Bronchial epithelial cell (primary cell): ENCODE measurements around the gene IZUMO4. TPM values are rescaled to one million over a fixed set of nuclear protein-coding genes. Genes with fewer than 3 reads are reported as not detected.
A peak's percentile ranks its signal among the peaks of the same experiment; 100 is the strongest.
"Not testable (repeated sequence)": the region's sequence is repeated elsewhere in the genome, so short reads cannot be mapped to it uniquely, and the experiment has no call there.

Experiments
- DNase-seq: peaks from one replicate; pipeline ENCODE4 v3.0.0-alpha.2; 2010; ENCODE audit warnings: low read depth
- FAIRE-seq: peaks from 2 replicates; lab custom pipeline; 2011; peaks lifted over from hg19 to GRCh38; lab: Jason Lieb, UNC
- H3K27me3 ChIP-seq: 2 replicates; pipeline ENCODE4 v1.5.1; 2011; ENCODE audit warnings: low read length; ENCODE audit not compliant: control insufficient read depth, insufficient read depth
- H3K36me3 ChIP-seq: 2 replicates; pipeline ENCODE4 v1.5.1; 2011; ENCODE audit warnings: low read length; ENCODE audit not compliant: control insufficient read depth, insufficient read depth
- H3K4me3 ChIP-seq: 2 replicates; pipeline ENCODE4 v1.5.1; 2011; ENCODE audit warnings: mild to moderate bottlenecking, low read depth, low read length, control low read depth
- total RNA-seq: library from RNA; depleted of rRNA; stranded (reverse); fragments of >200 nt; gene quantifications from 2 replicates; pipeline ENCODE4 v1.2.1, GENCODE V29; 2014
- TF ChIP-seq, protein P1 (sequence below): IDR thresholded peaks from 2 replicates; pipeline ENCODE4 v1.5.1; 2011; ENCODE audit warnings: mild to moderate bottlenecking, moderate library complexity, low read length, control low read depth, inconsistent platforms; ENCODE audit not compliant: insufficient read depth, severe bottlenecking

Gene IZUMO4
- total RNA-seq, 1 donor from 2014 or later: 3.7 TPM

DNA sequence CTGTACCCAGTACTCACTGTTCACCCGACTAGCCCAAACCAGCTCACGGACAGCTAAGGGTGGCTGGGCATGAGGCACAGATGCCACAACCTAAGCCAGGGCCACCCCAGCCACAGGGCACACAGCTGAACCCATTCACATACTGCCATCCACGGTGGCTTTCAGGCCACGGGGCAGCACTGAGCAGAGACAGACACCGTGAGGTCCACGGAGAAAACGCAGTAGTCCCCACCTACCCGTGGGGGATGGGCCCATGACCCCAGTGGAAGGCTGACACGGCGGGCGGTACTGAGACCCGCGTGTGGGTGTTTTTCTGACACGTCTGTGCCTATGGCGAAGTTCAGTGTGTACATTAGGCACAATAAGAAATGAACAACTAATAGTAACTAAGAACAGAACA lies 25.5 kb downstream of the IZUMO4 start:
- no peak overlapping the region for H3K4me3 ChIP-seq
- TF ChIP-seq, protein P1, sequence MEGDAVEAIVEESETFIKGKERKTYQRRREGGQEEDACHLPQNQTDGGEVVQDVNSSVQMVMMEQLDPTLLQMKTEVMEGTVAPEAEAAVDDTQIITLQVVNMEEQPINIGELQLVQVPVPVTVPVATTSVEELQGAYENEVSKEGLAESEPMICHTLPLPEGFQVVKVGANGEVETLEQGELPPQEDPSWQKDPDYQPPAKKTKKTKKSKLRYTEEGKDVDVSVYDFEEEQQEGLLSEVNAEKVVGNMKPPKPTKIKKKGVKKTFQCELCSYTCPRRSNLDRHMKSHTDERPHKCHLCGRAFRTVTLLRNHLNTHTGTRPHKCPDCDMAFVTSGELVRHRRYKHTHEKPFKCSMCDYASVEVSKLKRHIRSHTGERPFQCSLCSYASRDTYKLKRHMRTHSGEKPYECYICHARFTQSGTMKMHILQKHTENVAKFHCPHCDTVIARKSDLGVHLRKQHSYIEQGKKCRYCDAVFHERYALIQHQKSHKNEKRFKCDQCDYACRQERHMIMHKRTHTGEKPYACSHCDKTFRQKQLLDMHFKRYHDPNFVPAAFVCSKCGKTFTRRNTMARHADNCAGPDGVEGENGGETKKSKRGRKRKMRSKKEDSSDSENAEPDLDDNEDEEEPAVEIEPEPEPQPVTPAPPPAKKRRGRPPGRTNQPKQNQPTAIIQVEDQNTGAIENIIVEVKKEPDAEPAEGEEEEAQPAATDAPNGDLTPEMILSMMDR: no peak
- no peak for DNase-seq
- H3K36me3 ChIP-seq: peaks cover 54% of the 10 kb centered on the region
- no peak for FAIRE-seq
- H3K27me3 ChIP-seq: no peaks in the 10 kb centered on the region

DNA sequence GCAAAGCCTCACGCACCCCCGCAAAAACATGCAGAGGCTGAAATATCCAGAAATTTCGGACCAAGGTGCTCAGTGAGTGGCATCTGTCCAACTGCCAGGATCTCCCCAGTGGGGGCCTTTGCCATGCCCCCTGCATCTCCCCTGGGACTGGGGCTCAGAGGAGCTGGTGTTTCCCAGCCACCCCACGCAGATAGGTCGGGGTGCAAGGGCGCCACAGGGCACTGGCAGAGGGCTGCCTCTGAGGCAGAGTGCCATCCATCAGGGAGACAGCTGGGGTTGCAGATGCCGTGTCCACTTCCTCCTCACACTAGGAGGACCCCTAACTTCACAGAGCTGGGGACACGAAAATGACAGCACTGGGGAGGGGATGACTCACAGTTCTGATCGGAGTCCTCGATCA lies 26.3 kb downstream of the IZUMO4 start:
- no peaks in the 10 kb centered on the region for H3K27me3 ChIP-seq
- TF ChIP-seq, protein P1: no peak
- DNase-seq (no peak), FAIRE-seq (no peak)
- peaks cover 52% of the 10 kb centered on the region for H3K36me3 ChIP-seq
- H3K4me3 ChIP-seq: no peak overlapping the region

DNA sequence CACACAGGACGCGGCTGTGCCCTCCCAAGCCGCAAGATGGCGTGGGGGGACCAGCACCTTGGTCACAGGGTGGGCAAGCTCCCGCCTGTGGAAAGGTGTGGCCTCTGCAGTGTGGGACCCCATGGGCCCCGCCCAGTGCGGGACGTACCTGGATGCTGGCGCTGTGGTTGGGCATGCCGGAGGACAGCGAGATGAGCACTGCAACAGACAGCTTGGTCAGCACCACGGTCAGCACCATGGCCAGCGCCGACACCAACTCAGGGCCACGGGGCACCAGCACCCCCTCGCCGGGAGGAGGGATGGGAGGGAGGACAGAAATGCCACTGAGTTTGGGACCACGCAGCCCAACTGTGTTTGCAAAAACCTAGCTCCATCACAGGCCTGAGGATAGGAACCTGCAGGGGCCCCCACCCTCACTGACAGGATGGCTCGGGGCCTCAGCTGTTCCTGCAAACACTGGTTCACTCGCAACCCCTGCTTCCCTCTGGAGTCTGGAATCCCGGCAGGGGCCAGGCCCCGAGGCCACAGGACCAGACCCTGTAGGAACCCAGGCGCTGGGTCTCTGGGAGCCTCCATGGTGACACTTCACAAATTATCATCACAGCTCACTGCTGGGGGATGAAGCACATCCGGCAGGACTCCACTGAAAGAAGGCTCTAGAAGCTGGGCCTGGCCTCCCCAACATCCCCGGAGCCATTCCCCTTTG lies 27.1 kb downstream of the IZUMO4 start:
- Histone ChIP-seq H3K27me3 (no peaks in the 10 kb centered on the region), H3K4me3 (no peak overlapping the region), H3K36me3 (peaks cover 46% of the 10 kb centered on the region)
- DNase-seq (no peak), FAIRE-seq (no peak)
- TF ChIP-seq, protein P1: no peak

DNA sequence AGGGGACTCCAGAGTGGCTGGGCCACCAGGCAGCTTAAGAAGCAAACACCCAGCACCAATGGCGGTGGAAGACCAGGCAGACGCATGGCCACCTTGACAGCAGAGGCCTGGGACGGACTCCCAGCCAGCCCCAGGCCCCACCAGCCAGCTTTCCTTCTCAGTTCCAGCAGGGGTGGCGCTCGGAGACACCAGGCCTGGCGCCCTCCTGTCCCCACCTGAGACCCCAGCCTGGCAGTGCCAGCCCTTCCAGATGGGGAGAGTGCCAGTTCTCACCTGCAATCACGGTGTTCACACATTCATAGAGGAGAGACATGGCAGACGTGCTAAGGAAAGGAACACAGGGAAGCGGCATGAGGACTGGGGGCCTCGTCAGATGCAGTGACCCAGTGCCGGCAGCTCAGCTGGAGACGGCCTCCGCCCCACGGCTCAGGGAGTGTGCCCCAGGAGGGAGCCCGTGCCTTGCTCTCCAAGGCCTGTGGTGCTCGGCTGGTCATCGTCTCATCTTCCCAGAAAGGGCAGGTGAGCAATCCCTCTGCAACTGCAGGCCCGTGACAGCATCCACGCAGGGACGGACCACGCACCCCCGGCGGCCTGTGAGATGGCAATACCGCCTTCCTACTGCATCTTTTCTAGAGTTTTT lies 30.3 kb downstream of the IZUMO4 start:
- DNase-seq: no peak
- no peak for FAIRE-seq
- Histone ChIP-seq H3K4me3 (no peak overlapping the region), H3K36me3 (peaks cover 46% of the 10 kb centered on the region), H3K27me3 (no peaks in the 10 kb centered on the region)
- TF ChIP-seq, protein P1: no peak

DNA sequence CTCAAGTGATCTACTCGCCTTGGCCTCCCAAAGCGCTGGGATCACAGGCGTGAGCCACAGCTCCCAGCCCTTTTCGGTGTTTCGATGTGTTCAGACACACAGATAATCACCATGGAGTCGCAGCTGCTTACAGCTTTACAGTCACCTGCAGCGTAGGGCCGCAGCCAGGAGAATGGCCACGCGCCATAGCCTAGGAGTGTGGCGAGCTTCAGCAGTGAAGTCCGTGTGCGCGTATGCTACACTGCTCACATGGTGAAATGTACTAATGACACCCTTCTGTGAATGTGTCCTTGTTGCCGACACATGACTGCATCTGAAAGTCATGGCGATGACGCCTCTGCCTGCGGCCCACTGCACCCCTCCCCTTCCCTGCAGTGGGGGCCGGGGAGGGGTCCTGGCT lies 31.0 kb downstream of the IZUMO4 start:
- no peak overlapping the region for H3K4me3 ChIP-seq
- peaks cover 48% of the 10 kb centered on the region for H3K36me3 ChIP-seq
- no peaks in the 10 kb centered on the region for H3K27me3 ChIP-seq
- TF ChIP-seq, protein P1: no peak
- DNase-seq: no peak
- FAIRE-seq: peak; percentile 76

DNA sequence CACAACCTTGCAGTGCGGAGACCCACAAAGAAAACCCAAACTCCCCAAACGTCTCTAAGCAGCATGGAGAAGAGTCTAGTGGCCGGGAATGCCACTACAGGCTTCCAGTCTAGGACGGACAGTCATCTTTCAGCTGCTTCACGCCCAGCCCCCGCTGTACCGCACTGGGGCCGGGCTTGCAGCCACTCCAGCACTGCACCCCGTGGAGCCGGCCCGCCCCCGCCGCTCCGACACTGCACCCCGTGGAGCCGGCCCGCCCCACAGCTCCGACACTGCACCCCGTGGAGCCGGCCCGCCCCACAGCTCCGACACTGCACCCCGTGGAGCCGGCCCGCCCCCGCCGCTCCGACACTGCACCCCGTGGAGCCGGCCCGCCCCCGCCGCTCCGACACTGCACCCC lies 31.5 kb downstream of the IZUMO4 start:
- peaks cover 45% of the 10 kb centered on the region for H3K36me3 ChIP-seq
- H3K4me3 ChIP-seq, DNase-seq, FAIRE-seq, H3K27me3 ChIP-seq: not testable (repeated sequence)
